NT2/D1 (cell line): ENCODE measurements around the gene AICDA.

ENCODE experiments used
- SUZ12 ChIP-seq: IDR thresholded peaks from 2 replicates; pipeline ENCODE4 v1.6.1; 2011; ENCODE audit not compliant: insufficient read length, insufficient read depth; ENCODE audit errors: extremely low read depth
- YY1 ChIP-seq: IDR thresholded peaks from 2 replicates; pipeline ENCODE4 v1.6.1; 2011; ENCODE audit not compliant: insufficient read length, insufficient read depth
- ZNF274 ChIP-seq: IDR thresholded peaks from 2 replicates; pipeline ENCODE4 v1.6.1; 2011; ENCODE audit warnings: mild to moderate bottlenecking, low read depth, low read length

- TF ChIP-seq YY1 (no peak), ZNF274 (no peak), SUZ12 (no peak)
Observed at GRCh38 chr12:8637244-8637643, 24.6 kb upstream of the AICDA start.
